Vagina (tissue), 2 donors: Measurements from ENCODE around the gene AP3M1. TPM values are rescaled to one million over a fixed set of nuclear protein-coding genes. Genes with fewer than 3 reads are reported as not detected.

Experiments
- DNase-seq, 2 donors: peaks; one replicate each; pipeline ENCODE4 v3.0.0-alpha.2; 2017; ENCODE audit errors: extremely low spot score in 2 of 2
- H3K27ac ChIP-seq: fragments of 200-600 bp; sonication (generic); one replicate; pipeline ENCODE4 v1.5.1; 2019
- H3K27me3 ChIP-seq: fragments of 200-600 bp; sonication (generic); one replicate; pipeline ENCODE4 v1.5.1; 2019
- H3K36me3 ChIP-seq, 2 donors: fragments of 200-600 bp; sonication (generic); one replicate each; pipeline ENCODE4 v1.5.1; 2017 to 2019
- H3K4me1 ChIP-seq: fragments of 200-600 bp; sonication (generic); one replicate; pipeline ENCODE4 v1.5.1; 2019
- H3K4me3 ChIP-seq, 2 donors: fragments of 200-600 bp; sonication (generic); 1 replicate in 1 of 2; 2 replicates in 1 of 2; pipeline ENCODE4 v1.5.1; 2016 to 2019
- H3K9me3 ChIP-seq: fragments of 200-600 bp; sonication (generic); one replicate; pipeline ENCODE4 v1.5.1; 2019
- CTCF ChIP-seq, 3 experiments: fragments of 450-650 bp in 2 of 3; fragments of 200-600 bp in 1 of 3; sonication (generic) in 1 of 3; IDR thresholded peaks; one replicate each; pipeline ENCODE4 v1.5.1; 2017 to 2019; ENCODE audit warnings: antibody characterized with exemption in 3 of 3, mild to moderate bottlenecking in 2 of 3, moderate library complexity in 2 of 3
- POLR2A ChIP-seq, 2 donors: fragments of 450-650 bp; IDR thresholded peaks; one replicate each; pipeline ENCODE4 v1.6.1; 2017; ENCODE audit warnings: antibody characterized with exemption in 2 of 2, mild to moderate bottlenecking in 2 of 2, moderate library complexity in 2 of 2
- POLR2AphosphoS5 ChIP-seq, 2 donors: sonication (generic); formaldehyde crosslinking; IDR thresholded peaks; one replicate each; pipeline ENCODE4 v1.9.0; 2017; ENCODE audit warnings: antibody characterized with exemption in 2 of 2, mild to moderate bottlenecking in 2 of 2, low read depth in 1 of 2; ENCODE audit not compliant: insufficient read depth in 1 of 2
- intact Hi-C: fragments of 100-400 bp; cut with DNase I; formaldehyde crosslinking; loops from one replicate; pipeline ENCODE4 v1.15.1; 2023
- total RNA-seq: library from RNA; depleted of rRNA; stranded (reverse); fragments of >200 nt; gene quantifications from one replicate; pipeline ENCODE4 v1.2.3, GENCODE V29; 2016

The AP3M1 gene
- total RNA-seq, 1 donor from 2014 or later = 19.6 TPM

DNA sequence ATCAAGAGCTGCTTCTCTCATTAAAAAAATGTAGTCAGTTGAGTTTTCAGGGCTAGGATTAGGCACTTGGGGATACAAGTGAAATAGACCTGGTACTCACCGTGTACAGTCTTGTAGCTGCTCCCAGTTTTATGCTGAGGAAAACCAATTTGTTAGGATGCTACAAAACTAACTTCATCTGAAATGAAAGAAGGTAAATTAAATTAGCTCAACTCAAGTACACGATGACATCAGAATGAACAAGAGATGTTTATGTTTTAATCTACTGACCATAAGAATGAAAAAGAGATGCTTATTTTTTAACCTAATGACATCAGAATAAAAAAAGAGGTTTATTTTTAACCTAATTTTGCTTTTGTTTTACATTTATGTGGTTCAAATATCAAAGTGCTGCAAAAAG is 73.7 kb downstream of the AP3M1 start:
- H3K9me3 ChIP-seq = no peaks in the 10 kb centered on the region
- H3K4me3 ChIP-seq = no peak overlapping the region
- TF ChIP-seq CTCF (IDR thresholded peaks at IDR 0.05) (no peak), POLR2AphosphoS5 (IDR thresholded peaks at IDR 0.05; ENCODE audit: insufficient read depth in 1 of 2, low read depth in 1 of 2) (no peak), POLR2A (IDR thresholded peaks at IDR 0.05) (no peak)
- intact Hi-C loops = no loop called here
- H3K36me3 ChIP-seq = peaks cover 0 to 32% of the 10 kb centered on the region in 2 donors
- H3K4me1 ChIP-seq = peaks cover 23% of the 10 kb centered on the region
- H3K27ac ChIP-seq = no peak overlapping the region
- no peak for DNase-seq
- no peaks in the 10 kb centered on the region for H3K27me3 ChIP-seq

GRCh38 chr10:74075906-74076305 is 74.7 kb downstream of the AP3M1 start:
- H3K27me3 ChIP-seq = no peaks in the 10 kb centered on the region
- H3K36me3 ChIP-seq = peaks cover 0 to 32% of the 10 kb centered on the region in 2 donors
- H3K4me3 ChIP-seq = no peak overlapping the region
- H3K4me1 ChIP-seq = peaks cover 17% of the 10 kb centered on the region
- no peak for DNase-seq
- H3K27ac ChIP-seq = no peak overlapping the region
- intact Hi-C loops = no loop called here
- H3K9me3 ChIP-seq = no peaks in the 10 kb centered on the region
- TF ChIP-seq POLR2A (IDR thresholded peaks at IDR 0.05) (no peak), POLR2AphosphoS5 (IDR thresholded peaks at IDR 0.05; ENCODE audit: insufficient read depth in 1 of 2, low read depth in 1 of 2) (no peak), CTCF (IDR thresholded peaks at IDR 0.05) (no peak)

DNA sequence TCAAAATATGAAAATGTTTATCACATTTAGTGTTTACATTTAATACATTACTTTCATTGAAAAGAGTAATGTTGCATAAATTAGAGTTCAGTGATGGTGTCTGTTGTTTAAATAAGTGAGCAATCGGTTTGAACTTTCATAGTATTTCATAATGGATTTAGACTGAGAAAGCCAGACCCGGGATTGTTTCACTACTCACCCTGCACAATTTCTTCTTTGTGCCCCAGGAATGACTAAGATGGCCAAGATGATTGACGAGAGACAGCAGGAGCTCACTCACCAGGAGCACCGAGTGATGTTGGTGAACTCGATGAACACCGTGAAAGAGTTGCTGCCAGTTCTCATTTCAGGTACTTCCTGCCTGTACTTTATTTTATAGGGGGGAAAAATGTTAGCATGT is 78.1 kb downstream of the AP3M1 start:
- Histone ChIP-seq H3K4me3 (no peak overlapping the region), H3K36me3 (peaks cover 0 to 32% of the 10 kb centered on the region in 2 donors)
- TF ChIP-seq CTCF (IDR thresholded peaks at IDR 0.05) (no peak), POLR2AphosphoS5 (IDR thresholded peaks at IDR 0.05; ENCODE audit: insufficient read depth in 1 of 2, low read depth in 1 of 2) (no peak), POLR2A (IDR thresholded peaks at IDR 0.05) (no peak)

DNA sequence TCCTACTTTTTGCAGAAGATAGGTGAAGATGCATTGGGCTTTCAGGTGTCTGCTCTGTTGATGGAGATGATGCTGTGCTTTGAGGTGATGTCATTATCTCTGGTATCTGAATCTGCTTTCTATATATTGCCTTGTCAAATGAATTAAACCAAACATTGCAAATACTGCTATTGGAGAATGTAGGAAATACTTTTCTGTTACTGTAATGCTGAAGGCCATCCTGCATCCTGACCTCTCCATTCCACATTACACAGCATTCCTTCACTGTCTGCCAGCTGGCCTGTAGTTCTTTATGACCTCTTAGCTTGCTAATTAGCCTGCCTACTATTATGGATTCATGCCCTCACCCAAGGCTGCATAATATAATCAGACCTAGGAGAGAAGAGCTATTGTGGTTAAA is 79.5 kb downstream of the AP3M1 start:
- no peak overlapping the region for H3K27ac ChIP-seq

More for the DNA sequence above, 78.1 kb downstream of the AP3M1 start:
- Histone ChIP-seq H3K27ac (no peak overlapping the region), H3K4me1 (peaks cover 19% of the 10 kb centered on the region), H3K9me3 (no peaks in the 10 kb centered on the region), H3K27me3 (no peaks in the 10 kb centered on the region)
- intact Hi-C loops = no loop called here
- no peak for DNase-seq

More for the DNA sequence above, 79.5 kb downstream of the AP3M1 start:
- Histone ChIP-seq H3K9me3 (no peaks in the 10 kb centered on the region), H3K36me3 (peaks cover 0 to 29% of the 10 kb centered on the region in 2 donors), H3K27me3 (no peaks in the 10 kb centered on the region), H3K4me1 (peaks cover 19% of the 10 kb centered on the region), H3K4me3 (no peak overlapping the region)
- no peak for TF ChIP-seq POLR2AphosphoS5 (IDR thresholded peaks at IDR 0.05; ENCODE audit: insufficient read depth in 1 of 2, low read depth in 1 of 2)
- no peak for TF ChIP-seq CTCF (IDR thresholded peaks at IDR 0.05)
- TF ChIP-seq POLR2A (IDR thresholded peaks at IDR 0.05) = no peak
- DNase-seq = no peak
- intact Hi-C loops = no loop called here

Other genes with a start within 250 kb of the AP3M1 start
- 18.2 TPM for gene PLAU, start 239.7 kb downstream of the AP3M1 start, total RNA-seq
- gene VCL, start 152.7 kb downstream of the AP3M1 start, total RNA-seq = 74.6 TPM
- 46.2 TPM for gene ADK, start 393 bp upstream of the AP3M1 start, total RNA-seq